K562 (cell line): ENCODE data around the gene ARMH1. TPM values are rescaled to one million over a fixed set of nuclear protein-coding genes. Genes with fewer than 3 reads are reported as not detected.

Source experiments
- ATF6 ChIP-seq: sonication (generic); formaldehyde crosslinking; IDR thresholded peaks from 2 replicates; pipeline ENCODE4 v1.4.0; 2020; ENCODE audit warnings: mild to moderate bottlenecking, missing genetic modification reagents
- CHD2 ChIP-seq: IDR thresholded peaks from 2 replicates; pipeline ENCODE4 v1.6.1; 2011; ENCODE audit warnings: low read depth, low read length
- EP400 ChIP-seq: fragments of 450-650 bp; IDR thresholded peaks from 2 replicates; pipeline ENCODE4 v1.6.1; 2017; ENCODE audit warnings: antibody characterized with exemption, mild to moderate bottlenecking, moderate library complexity
- EWSR1 ChIP-seq: fragments of 450-650 bp; IDR thresholded peaks from 2 replicates; pipeline ENCODE4 v1.6.1; 2018; ENCODE audit warnings: borderline replicate concordance, mild to moderate bottlenecking, low read depth, moderate library complexity; ENCODE audit not compliant: partially characterized antibody
- HDAC3 ChIP-seq: fragments of 450-650 bp; IDR thresholded peaks from 2 replicates; pipeline ENCODE4 v1.6.1; 2018; ENCODE audit warnings: borderline replicate concordance, mild to moderate bottlenecking, moderate library complexity; ENCODE audit not compliant: partially characterized antibody
- HMGXB4 ChIP-seq: sonication (generic); formaldehyde crosslinking; IDR thresholded peaks from 2 replicates; pipeline ENCODE4 v1.8.1; 2023; ENCODE audit warnings: mild to moderate bottlenecking, missing genetic modification reagents
- KDM5B ChIP-seq: fragments of 200-600 bp; sonication (generic); IDR thresholded peaks from 2 replicates; pipeline ENCODE4 v1.6.1; 2012; ENCODE audit warnings: low read depth, mild to moderate bottlenecking, moderate library complexity, low read length, control low read depth, inconsistent platforms; ENCODE audit not compliant: insufficient replicate concordance
- RFX1 ChIP-seq: fragments of 450-650 bp; IDR thresholded peaks from 2 replicates; pipeline ENCODE4 v1.6.1; 2016; ENCODE audit warnings: mild to moderate bottlenecking, moderate library complexity
- SOX6 ChIP-seq: fragments of 450-650 bp; IDR thresholded peaks from 2 replicates; pipeline ENCODE4 v1.6.1; 2014; ENCODE audit warnings: mild to moderate bottlenecking
- TBL1XR1 ChIP-seq, 2 experiments: IDR thresholded peaks; 2 replicates each; pipeline ENCODE4 v1.6.1; 2012; ENCODE audit warnings: improper control_type of control experiment in 2 of 2, low read length in 2 of 2, mild to moderate bottlenecking in 1 of 2
- ZBTB17 ChIP-seq: fragments of 450-650 bp; formaldehyde crosslinking; IDR thresholded peaks from 2 replicates; pipeline ENCODE4 v1.4.0; 2020; ENCODE audit warnings: mild to moderate bottlenecking
- ZBTB8A ChIP-seq: fragments of 450-650 bp; IDR thresholded peaks from 2 replicates; pipeline ENCODE4 v1.6.1; 2018; ENCODE audit warnings: mild to moderate bottlenecking, moderate library complexity; ENCODE audit not compliant: partially characterized antibody
- ZNF121 ChIP-seq: sonication (generic); formaldehyde crosslinking; conservative IDR thresholded peaks from 2 replicates; pipeline ENCODE4 v1.8.0; 2022; ENCODE audit warnings: missing genetic modification reagents
- ZNF354B ChIP-seq: fragments of 250-450 bp; sonication (Bioruptor Pico); IDR thresholded peaks from 2 replicates; pipeline ENCODE4 v1.4.0; 2020
- polyA plus RNA-seq, 8 experiments: library from polyadenylated mRNA; depleted of rRNA in 4 of 8; stranded (reverse) in 5 of 8; unstranded in 3 of 8; fragments of >200 nt; fragmentation: Nextera tagmentation in 2 of 8; fragmentation: Illumina TruSeq in 1 of 8; extraction: Ambion mirVana in 2 of 8; extraction: Trizol in 1 of 8; gene quantifications; 2 replicates each; pipeline versions ENCODE4 v1.2.1 to v1.2.3, GENCODE V29; 2011 to 2014; ENCODE audit warnings: inconsistent platforms in 1 of 8, missing spikeins in 1 of 8
- total RNA-seq, 7 experiments: library from RNA; depleted of rRNA in 6 of 7; stranded (reverse); fragments of >200 nt in 6 of 7; fragmentation: Illumina TruSeq in 2 of 7; extraction: Trizol in 2 of 7; gene quantifications; 2 replicates each; pipeline versions ENCODE4 v1.2.1 to v1.2.3, GENCODE V29; 2011 to 2021; ENCODE audit warnings: low replicate concordance in 1 of 7
- TF ChIP-seq, protein P1 (sequence below): fragments of 450-650 bp; IDR thresholded peaks from 2 replicates; pipeline ENCODE4 v1.6.1; 2016; ENCODE audit warnings: antibody characterized with exemption
- TF ChIP-seq, protein P2 (sequence below): sonication (generic); formaldehyde crosslinking; IDR thresholded peaks from 2 replicates; pipeline ENCODE4 v1.8.0; 2023; ENCODE audit warnings: missing genetic modification reagents, mild to moderate bottlenecking, borderline replicate concordance

The ARMH1 gene
- total and polyA plus RNA-seq, 9 of the 15 experiments (the other 6 are each of a cell fraction or from before 2014, with no cell fraction given), result 0.41 TPM; not detected in 8

DNA sequence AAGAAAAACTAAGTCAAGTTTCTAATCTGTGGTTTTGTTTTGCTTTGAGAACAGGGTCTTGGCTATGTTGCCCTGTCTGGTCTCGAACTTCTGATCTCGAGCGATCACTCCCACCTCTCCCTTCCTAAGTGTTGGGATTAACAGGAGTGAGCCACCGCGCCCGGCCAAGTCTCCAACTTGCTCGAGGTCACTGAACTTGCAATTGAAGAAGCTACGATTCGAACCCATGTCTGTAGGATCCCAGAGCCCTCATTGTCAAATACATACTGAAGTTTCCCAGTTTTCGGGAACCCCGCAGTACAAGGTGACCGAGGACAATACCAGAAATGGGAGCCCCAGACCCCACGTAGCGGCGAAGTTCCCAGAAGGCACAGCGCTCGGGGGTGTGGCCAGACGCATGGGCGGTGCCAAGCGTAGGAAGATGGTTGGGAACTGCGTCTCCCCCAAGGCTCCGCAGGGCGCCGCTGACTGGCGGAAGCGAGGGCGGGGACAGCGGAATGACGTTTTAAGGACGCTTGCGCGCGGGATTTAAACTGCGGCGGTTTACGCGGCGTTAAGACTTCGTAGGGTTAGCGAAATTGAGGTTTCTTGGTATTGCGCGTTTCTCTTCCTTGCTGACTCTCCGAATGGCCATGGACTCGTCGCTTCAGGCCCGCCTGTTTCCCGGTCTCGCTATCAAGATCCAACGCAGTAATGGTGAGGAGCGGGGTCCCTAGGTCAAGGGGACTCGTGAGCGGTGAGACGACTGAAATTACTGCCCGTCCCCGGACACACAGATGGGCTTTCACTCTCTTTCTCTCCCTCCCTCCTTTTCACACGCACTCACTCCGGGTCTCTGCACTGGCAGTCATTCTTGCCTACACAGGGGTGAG is 65.0 kb downstream of the ARMH1 start, which contains the start of gene KIF2C (continued):
- no peak for TF ChIP-seq ZNF354B (CRISPR knock-in tag)
- peak; percentile 92 for TF ChIP-seq KDM5B
- TF ChIP-seq CHD2, result 0 out of 2 replicates have a peak, but pooled peaks have one; percentile 27
- TF ChIP-seq, protein P1, sequence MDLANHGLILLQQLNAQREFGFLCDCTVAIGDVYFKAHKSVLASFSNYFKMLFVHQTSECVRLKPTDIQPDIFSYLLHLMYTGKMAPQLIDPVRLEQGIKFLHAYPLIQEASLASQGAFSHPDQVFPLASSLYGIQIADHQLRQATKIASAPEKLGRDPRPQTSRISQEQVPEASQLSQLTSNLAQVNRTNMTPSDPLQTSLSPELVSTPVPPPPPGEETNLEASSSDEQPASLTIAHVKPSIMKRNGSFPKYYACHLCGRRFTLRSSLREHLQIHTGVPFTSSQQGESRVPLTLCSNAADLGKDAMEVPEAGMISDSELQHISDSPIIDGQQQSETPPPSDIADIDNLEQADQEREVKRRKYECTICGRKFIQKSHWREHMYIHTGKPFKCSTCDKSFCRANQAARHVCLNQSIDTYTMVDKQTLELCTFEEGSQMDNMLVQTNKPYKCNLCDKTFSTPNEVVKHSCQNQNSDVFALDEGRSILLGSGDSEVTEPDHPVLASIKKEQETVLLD, result peak; percentile 98
- peak; percentile 99 for TF ChIP-seq EP400
- peak; percentile 61 for TF ChIP-seq SOX6
- 0 out of 2 replicates have a peak, but pooled peaks have one; percentile 26 for TF ChIP-seq ZBTB17 (CRISPR knock-in tag)
- TF ChIP-seq RFX1, result no peak
- peak in 1 of 2 experiments; percentile 90; a peak in 2 of 4 replicates for TF ChIP-seq TBL1XR1 (IDR thresholded peaks at IDR 0.05; ENCODE audit: low read length in 2 of 2)
- TF ChIP-seq EWSR1, result no peak
- peak; percentile 24; the same call in 1 of the 2 replicates for TF ChIP-seq HMGXB4 (CRISPR knock-in tag)
- peak; percentile 66 for TF ChIP-seq HDAC3
- no peak for TF ChIP-seq ZBTB8A
- TF ChIP-seq ZNF121 (CRISPR knock-in tag), result no peak
- no peak; the same call in 1 of the 2 replicates for TF ChIP-seq ATF6 (CRISPR knock-in tag)
- TF ChIP-seq, protein P2, sequence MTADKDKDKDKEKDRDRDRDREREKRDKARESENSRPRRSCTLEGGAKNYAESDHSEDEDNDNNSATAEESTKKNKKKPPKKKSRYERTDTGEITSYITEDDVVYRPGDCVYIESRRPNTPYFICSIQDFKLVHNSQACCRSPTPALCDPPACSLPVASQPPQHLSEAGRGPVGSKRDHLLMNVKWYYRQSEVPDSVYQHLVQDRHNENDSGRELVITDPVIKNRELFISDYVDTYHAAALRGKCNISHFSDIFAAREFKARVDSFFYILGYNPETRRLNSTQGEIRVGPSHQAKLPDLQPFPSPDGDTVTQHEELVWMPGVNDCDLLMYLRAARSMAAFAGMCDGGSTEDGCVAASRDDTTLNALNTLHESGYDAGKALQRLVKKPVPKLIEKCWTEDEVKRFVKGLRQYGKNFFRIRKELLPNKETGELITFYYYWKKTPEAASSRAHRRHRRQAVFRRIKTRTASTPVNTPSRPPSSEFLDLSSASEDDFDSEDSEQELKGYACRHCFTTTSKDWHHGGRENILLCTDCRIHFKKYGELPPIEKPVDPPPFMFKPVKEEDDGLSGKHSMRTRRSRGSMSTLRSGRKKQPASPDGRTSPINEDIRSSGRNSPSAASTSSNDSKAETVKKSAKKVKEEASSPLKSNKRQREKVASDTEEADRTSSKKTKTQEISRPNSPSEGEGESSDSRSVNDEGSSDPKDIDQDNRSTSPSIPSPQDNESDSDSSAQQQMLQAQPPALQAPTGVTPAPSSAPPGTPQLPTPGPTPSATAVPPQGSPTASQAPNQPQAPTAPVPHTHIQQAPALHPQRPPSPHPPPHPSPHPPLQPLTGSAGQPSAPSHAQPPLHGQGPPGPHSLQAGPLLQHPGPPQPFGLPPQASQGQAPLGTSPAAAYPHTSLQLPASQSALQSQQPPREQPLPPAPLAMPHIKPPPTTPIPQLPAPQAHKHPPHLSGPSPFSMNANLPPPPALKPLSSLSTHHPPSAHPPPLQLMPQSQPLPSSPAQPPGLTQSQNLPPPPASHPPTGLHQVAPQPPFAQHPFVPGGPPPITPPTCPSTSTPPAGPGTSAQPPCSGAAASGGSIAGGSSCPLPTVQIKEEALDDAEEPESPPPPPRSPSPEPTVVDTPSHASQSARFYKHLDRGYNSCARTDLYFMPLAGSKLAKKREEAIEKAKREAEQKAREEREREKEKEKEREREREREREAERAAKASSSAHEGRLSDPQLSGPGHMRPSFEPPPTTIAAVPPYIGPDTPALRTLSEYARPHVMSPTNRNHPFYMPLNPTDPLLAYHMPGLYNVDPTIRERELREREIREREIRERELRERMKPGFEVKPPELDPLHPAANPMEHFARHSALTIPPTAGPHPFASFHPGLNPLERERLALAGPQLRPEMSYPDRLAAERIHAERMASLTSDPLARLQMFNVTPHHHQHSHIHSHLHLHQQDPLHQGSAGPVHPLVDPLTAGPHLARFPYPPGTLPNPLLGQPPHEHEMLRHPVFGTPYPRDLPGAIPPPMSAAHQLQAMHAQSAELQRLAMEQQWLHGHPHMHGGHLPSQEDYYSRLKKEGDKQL (CRISPR knock-in tag), result no peak
